Vagina (tissue), 2 donors: Measurements from ENCODE around the gene EGLN2.
"Not testable (repeated sequence)": the region's sequence is repeated elsewhere in the genome, so short reads cannot be mapped to it uniquely, and the experiment has no call there.

Experiments
- POLR2A ChIP-seq, 2 donors: fragments of 450-650 bp; IDR thresholded peaks; one replicate each; pipeline ENCODE4 v1.6.1; 2017; ENCODE audit warnings: antibody characterized with exemption in 2 of 2, mild to moderate bottlenecking in 2 of 2, moderate library complexity in 2 of 2
- POLR2AphosphoS5 ChIP-seq, 2 donors: sonication (generic); formaldehyde crosslinking; IDR thresholded peaks; one replicate each; pipeline ENCODE4 v1.9.0; 2017; ENCODE audit warnings: antibody characterized with exemption in 2 of 2, mild to moderate bottlenecking in 2 of 2, low read depth in 1 of 2; ENCODE audit not compliant: insufficient read depth in 1 of 2
- TF ChIP-seq, protein P1 (sequence below), 3 experiments: fragments of 450-650 bp in 2 of 3; fragments of 200-600 bp in 1 of 3; sonication (generic) in 1 of 3; IDR thresholded peaks; one replicate each; pipeline ENCODE4 v1.5.1; 2017 to 2019; ENCODE audit warnings: antibody characterized with exemption in 3 of 3, mild to moderate bottlenecking in 2 of 3, moderate library complexity in 2 of 3

DNA sequence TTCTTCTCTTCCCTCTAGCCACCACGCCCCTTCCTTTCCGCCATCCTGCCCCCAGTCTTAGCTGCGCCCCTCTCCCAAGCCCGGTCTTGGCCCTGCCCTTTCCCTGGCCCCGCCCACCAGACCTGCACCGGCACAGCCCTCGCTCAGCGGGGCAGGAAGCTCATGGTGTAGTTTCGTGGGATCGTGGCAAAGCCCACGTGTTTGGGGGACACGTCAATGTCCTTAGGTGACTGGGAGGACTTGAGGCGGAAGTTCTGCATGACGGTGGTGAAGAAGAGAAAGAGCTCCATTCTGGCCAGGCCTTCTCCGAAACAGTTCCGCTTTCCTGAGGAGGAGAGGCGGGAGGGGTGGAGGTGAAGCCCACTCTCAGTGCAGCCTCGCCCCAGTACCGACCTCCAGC lies 44.7 kb downstream of the EGLN2 start:
- TF ChIP-seq, protein P1, sequence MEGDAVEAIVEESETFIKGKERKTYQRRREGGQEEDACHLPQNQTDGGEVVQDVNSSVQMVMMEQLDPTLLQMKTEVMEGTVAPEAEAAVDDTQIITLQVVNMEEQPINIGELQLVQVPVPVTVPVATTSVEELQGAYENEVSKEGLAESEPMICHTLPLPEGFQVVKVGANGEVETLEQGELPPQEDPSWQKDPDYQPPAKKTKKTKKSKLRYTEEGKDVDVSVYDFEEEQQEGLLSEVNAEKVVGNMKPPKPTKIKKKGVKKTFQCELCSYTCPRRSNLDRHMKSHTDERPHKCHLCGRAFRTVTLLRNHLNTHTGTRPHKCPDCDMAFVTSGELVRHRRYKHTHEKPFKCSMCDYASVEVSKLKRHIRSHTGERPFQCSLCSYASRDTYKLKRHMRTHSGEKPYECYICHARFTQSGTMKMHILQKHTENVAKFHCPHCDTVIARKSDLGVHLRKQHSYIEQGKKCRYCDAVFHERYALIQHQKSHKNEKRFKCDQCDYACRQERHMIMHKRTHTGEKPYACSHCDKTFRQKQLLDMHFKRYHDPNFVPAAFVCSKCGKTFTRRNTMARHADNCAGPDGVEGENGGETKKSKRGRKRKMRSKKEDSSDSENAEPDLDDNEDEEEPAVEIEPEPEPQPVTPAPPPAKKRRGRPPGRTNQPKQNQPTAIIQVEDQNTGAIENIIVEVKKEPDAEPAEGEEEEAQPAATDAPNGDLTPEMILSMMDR (IDR thresholded peaks at IDR 0.05): not testable (repeated sequence)
- not testable (repeated sequence) for TF ChIP-seq POLR2A (IDR thresholded peaks at IDR 0.05); POLR2AphosphoS5 (IDR thresholded peaks at IDR 0.05; ENCODE audit: insufficient read depth in 1 of 2, low read depth in 1 of 2)
